HG02623 (cell line): ENCODE measurements around the gene EDRF1.

ENCODE experiments used
- ATAC-seq: cut with Tn5 transposase; IDR thresholded peaks from one replicate; pipeline ENCODE4 v1.9.1; 2021; ENCODE audit warnings: moderate library complexity; ENCODE audit not compliant: unreplicated experiment

The EDRF1 gene

DNA sequence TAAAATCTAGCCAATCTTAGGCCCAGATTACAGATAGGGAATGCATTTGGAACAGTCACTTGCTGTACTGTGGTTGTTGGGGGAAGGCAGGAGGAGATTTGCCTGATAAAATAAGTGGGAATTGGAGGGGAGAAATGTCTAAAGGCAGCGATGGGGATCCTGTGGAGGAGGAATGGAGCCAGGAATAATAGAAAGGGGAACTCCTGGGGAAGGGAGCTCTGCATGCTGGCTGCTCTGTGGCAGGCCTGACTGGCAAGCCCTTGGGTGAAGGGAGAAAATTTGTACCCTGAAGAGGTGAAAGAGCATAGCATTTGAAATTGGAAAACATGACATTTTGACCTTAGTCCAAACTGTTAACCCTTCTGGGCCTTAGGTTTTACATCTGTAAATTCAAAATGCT lies 42.5 kb downstream of the EDRF1 start:
- no peak for ATAC-seq

DNA sequence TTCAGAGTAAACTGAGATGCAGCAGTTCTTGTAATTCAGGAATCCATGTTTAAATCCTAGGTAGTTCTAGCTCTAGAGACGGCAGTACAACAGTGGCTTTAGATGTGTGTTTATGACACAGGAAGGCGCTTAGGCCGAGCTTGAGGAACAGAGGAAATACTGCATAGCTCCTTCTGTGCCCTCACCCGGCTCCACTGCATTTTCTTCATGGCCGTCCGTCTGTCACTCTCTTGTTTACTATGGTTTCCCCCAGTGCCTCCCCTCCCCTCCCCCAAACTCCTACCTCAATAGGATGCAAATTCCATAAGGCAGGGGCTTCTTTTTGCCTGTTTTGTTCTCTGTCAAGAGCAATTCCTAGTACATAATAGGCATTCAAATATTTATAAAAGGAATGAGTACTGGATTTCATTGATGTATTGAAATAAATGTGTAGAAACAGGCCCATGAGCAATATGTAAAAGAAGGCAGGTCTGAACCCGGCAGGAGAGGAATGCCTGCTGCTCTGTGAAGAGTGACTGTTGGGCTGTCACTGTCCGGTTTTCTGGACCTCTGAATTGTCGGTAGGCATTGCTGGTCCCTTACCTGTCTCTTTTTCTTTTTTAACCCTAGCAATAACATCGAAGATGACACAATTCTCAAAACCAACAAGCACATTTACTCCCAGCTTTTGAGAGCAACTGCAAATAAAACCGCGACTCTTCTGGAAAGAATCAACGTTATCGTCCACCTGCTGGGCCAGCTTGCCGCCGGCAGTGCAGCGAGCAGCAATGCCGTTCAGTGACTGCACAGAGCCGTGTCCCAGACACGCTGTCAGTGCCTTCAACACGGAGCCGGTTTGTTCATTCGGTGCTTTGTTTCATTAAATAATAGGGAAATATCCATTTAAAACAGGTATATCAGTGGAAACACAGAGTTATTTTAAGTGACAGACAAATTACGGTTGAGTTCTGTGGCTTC lies 43.5 kb downstream of the EDRF1 start:
- ATAC-seq: no peak

GRCh38 chr10:125765835-125766234 lies 46.3 kb downstream of the EDRF1 start:
- no peak for ATAC-seq

DNA sequence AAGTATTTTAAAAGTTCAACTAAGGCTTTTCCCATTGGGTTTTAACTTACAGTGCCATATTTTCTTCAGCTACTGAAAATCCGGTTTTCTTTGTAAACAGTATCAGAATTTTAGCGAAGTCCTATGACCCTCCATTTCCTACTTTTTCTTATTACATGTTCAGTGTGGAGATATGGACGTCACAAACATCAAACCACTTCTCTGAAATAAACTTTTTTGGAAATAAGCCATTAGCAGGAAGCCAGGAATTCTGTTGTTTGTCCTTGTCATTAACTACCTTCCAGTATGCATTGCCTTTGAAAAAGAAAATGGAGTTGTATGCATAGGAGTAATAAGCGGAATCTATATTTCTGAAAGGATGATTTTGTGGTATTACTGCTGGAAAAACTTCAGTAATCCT lies 47.0 kb downstream of the EDRF1 start:
- no peak for ATAC-seq

GRCh38 chr10:125768219-125768855 lies 48.8 kb downstream of the EDRF1 start:
- ATAC-seq: no peak

DNA sequence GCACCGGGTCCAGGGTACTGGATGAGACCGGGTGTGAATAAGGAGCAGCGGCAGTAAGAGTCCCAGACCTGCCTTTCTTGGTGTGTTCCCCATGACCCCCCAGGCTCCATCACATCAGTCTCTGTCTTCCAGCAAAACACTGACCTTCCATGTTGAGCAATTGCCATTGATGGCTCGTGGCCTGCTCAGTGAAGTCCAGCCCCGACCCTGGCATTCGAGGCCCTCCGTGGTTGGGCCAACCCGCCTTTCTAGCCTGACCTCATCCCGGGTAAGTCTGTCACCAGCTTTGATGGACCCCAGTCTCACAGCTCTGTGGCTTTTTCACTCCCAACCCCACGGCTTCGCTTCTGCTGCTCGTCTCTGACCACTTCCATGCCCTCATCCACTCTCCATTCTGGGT lies 49.7 kb downstream of the EDRF1 start:
- no peak for ATAC-seq

DNA sequence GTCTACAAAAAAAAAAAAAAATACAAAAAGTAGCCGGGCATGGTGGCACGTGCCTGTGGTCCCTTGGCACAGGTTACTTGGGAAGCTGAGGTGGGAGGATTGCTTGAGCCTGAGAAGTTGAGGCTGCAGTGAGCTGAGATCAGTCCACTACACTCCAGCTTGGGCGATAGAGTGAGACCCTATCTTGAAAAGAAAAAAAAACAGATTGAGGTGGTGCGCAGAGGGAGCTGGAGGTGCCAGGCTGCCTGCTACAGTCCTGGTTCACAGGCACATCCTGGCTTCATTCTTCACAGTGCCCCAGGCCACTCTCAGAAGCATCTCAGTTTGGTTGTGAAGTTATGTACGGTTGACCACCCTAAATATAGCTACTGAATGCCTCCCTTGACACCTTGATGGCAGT lies 51.3 kb downstream of the EDRF1 start:
- ATAC-seq: no peak

GRCh38 chr10:125772112-125772863 lies 52.8 kb downstream of the EDRF1 start:
- no peak for ATAC-seq

DNA sequence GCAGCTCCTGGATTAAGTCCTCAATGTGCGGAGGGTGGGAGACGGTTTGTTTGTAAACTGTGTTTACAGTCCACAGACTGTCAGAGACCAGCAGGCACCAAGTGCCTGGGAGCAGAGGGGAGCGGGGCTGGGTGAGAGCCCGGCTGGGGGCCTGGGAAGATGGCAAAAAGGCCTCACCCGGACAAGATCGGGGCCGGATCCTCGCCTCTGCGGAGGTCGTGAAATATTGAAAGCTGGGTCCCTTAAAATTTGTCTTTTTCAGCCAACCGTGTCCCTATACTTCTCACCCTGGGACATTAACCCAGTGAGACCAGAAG lies 53.3 kb downstream of the EDRF1 start:
- no peak for ATAC-seq

DNA sequence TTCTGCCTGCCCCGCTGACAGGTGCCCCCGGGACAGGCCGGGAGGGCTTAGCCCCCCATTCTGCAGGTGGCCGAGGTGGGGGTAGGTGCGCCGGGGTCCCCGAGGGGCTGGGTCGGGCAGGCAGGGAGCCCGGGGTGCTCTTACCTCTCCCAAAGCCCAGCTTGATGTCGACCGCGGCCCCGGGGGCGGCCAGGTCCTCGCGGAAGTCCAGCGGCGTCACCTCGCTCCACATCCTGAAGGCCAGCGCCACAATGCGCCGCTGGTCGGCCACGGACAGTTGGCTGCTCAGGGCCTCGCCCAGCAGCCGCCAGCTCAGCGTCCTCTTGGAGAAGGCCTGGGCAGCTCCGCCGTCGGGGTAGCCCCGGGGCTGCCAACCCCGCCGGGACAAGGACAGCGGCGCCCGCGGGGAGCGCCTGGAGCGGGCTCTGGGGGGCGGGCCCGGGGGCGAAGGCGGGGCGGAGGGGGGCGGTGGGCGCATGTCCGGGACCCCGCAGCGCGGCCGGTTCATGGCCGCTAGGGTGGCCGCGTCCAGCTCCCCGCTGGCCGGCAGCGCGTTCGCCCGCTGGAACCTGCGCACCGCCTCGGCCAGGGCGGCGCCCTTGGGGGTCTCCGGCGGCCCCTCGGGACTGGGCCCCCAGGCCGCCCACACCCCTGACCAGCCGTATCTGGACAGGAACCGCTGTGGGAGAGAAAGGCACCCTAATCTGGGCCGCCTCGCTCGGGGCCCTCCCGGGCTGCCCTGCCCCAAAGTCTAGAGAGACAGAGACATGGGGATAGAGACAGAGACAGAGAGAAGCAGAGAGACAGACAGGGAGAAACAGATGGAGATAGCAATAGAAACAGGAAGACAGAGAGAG lies 54.4 kb downstream of the EDRF1 start:
- no peak for ATAC-seq

- ATAC-seq: no peak
Observed at GRCh38 chr10:125774581-125775191, 55.2 kb downstream of the EDRF1 start.

GRCh38 chr10:125775491-125776106 lies 56.1 kb downstream of the EDRF1 start, which contains the start of gene MMP21:
Gene MMP21 (minus strand): TSS chr10:125775821. CDS start chr10:125775821, 0 bp downstream.
- ATAC-seq: no peak

GRCh38 chr10:125777806-125778205 lies 58.3 kb downstream of the EDRF1 start:
- ATAC-seq: no peak

- ATAC-seq: no peak
Observed at GRCh38 chr10:125778556-125778955, 59.0 kb downstream of the EDRF1 start.

DNA sequence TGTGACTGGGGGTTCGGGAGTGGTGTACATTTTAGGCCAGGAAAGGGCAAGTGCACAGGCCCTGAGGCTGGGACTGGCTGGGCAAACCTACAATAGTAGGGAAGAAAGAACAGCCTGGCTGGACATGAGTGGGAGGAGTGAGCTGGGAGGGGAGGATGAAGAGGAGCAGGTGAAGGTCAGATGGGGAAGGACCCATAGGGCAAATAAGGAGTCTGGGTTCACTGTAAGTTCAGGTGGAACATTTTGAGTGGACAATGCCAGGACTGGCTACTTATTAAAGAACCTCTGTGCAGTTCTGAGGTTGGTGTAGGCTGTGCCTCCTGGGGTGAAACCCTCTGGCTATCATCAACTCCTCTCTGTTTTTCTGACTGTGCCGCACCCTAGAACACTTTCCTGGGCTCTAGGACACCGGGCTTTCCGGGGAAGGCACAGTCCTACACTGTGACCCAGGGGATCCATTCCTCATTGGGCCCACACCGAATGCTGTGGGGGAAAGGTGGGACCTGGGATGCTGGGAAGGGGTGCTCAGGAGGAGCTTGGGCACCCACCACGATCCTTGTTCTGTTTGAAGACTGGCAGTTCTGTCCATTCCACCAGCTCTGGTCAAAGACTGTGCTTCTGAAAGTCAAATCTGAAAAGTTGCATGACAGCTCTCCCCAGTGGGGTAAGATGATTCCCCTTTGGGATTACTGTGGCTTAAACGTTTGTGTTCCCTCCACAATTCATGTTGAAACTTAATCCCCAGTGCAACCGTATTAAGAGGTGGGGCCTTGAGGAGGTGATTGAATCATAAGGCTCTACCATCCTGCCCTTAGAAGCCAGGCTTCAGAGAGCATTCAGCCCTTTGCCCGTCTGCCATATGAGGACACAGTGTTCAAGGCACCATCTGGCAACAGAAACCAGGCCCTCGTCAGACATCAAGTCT lies 60.2 kb downstream of the EDRF1 start:
- no peak for ATAC-seq

DNA sequence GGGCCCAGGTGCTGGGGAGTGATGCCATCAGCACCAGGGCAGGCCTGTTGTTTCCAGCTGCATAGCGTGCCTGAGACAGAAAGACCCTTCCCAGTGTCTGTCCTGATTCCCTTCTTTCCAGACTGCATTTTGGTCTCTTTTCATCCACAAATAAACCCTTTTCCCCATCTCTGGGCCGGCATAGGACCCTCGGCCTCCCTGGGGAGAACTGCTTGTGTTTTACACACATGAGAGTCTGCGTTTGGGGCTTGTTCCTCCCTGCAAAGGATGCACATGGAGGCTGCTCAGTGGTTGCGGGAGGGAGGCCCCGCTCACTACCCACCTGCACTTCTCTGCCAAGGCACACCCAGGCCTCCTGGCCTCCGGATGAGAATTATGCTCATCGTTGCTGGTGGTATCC lies 61.9 kb downstream of the EDRF1 start:
- ATAC-seq: no peak

GRCh38 chr10:125782054-125782453 lies 62.5 kb downstream of the EDRF1 start:
- no peak for ATAC-seq

DNA sequence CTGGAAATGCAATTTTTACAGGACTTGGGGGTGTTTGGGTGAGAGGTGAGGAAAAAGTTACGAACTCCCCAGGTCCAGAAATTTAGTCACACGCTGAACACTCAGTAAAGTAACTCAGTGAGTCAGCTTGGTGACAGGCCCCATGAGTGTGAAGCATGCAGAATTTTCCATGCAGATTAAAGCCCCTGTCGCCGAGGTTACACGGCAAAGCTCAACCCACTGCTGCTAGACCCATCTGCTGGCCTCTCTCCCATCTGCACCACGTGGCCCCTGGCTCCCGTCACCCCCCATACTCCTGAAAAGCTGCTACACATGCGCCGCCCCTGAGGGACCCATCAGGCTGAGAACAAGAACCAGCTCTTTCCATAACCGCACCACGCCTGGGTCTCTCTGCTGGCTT lies 63.1 kb downstream of the EDRF1 start:
- no peak for ATAC-seq

GRCh38 chr10:125783408-125783807 lies 63.9 kb downstream of the EDRF1 start:
- no peak for ATAC-seq
